Neural progenitor cell (in vitro differentiated cells): ENCODE results near the gene PPP2R2C. TPM values are rescaled to one million over a fixed set of nuclear protein-coding genes. Genes with fewer than 3 reads are reported as not detected.

Source experiments
- DNase-seq: peaks from one replicate; pipeline ENCODE4 v3.0.0-alpha.2; 2016; ENCODE audit warnings: low spot score
- H2AFZ ChIP-seq: fragments of 200-600 bp; sonication (generic); replicated peaks from 2 replicates; pipeline ENCODE4 v1.6.1; 2016; ENCODE audit warnings: antibody characterized with exemption
- H3F3A ChIP-seq: fragments of 200-600 bp; sonication (generic); 2 replicates; pipeline ENCODE4 v1.6.1; 2016; ENCODE audit warnings: antibody characterized with exemption, low read depth
- H3K27ac ChIP-seq: fragments of 200-600 bp; sonication (generic); 2 replicates; pipeline ENCODE4 v1.5.1; 2016; ENCODE audit warnings: mild to moderate bottlenecking
- H3K27me3 ChIP-seq: fragments of 200-600 bp; sonication (generic); 2 replicates; pipeline ENCODE4 v1.6.1; 2016; ENCODE audit warnings: mild to moderate bottlenecking, moderate library complexity
- H3K36me3 ChIP-seq: fragments of 200-600 bp; sonication (generic); 2 replicates; pipeline ENCODE4 v1.5.1; 2016
- H3K4me1 ChIP-seq: fragments of 200-600 bp; sonication (generic); 2 replicates; pipeline ENCODE4 v1.6.1; 2016; ENCODE audit warnings: mixed run types
- H3K4me2 ChIP-seq: fragments of 200-600 bp; sonication (generic); 2 replicates; pipeline ENCODE4 v1.6.1; 2016
- H3K4me3 ChIP-seq: fragments of 200-600 bp; sonication (generic); 2 replicates; pipeline ENCODE4 v1.5.1; 2016
- H3K79me2 ChIP-seq: fragments of 200-600 bp; sonication (generic); 2 replicates; pipeline ENCODE4 v1.6.1; 2016; ENCODE audit warnings: low read depth
- H3K9ac ChIP-seq: fragments of 200-600 bp; sonication (generic); 2 replicates; pipeline ENCODE4 v1.6.1; 2016
- H3K9me3 ChIP-seq: fragments of 200-600 bp; sonication (generic); 2 replicates; pipeline ENCODE4 v1.5.1; 2016; ENCODE audit warnings: low read depth
- H4K20me1 ChIP-seq: fragments of 200-600 bp; sonication (generic); 2 replicates; pipeline ENCODE4 v1.6.1; 2016; ENCODE audit warnings: low read depth
- H3K27ac Mint-ChIP-seq: 3 replicates; pipeline ENCODE4 v1.8.0; 2021; ENCODE audit warnings: mixed read lengths
- H3K27me3 Mint-ChIP-seq: 2 replicates; pipeline ENCODE4 v1.8.0; 2022; ENCODE audit warnings: low read depth, mild to moderate bottlenecking, inconsistent platforms, moderate library complexity, mixed read lengths; ENCODE audit not compliant: insufficient read depth
- H3K36me3 Mint-ChIP-seq: 3 replicates; pipeline ENCODE4 v1.8.0; 2021; ENCODE audit warnings: mixed read lengths
- H3K4me1 Mint-ChIP-seq: 3 replicates; pipeline ENCODE4 v1.8.0; 2021; ENCODE audit warnings: mixed read lengths
- H3K4me3 Mint-ChIP-seq: 3 replicates; pipeline ENCODE4 v1.8.0; 2021; ENCODE audit warnings: mild to moderate bottlenecking, moderate library complexity, mixed read lengths
- H3K9me3 Mint-ChIP-seq: 3 replicates; pipeline ENCODE4 v1.8.0; 2020; ENCODE audit warnings: mixed read lengths
- CTCF ChIP-seq: fragments of 200-600 bp; sonication (generic); IDR thresholded peaks from 2 replicates; pipeline ENCODE4 v1.5.1; 2017; ENCODE audit warnings: antibody characterized with exemption, mild to moderate bottlenecking
- EZH2 ChIP-seq: fragments of 200-600 bp; sonication (generic); IDR thresholded peaks from 2 replicates; pipeline ENCODE4 v1.6.1; 2017; ENCODE audit warnings: antibody characterized with exemption, mild to moderate bottlenecking, moderate library complexity
- EZH2phosphoT487 ChIP-seq: fragments of 200-600 bp; sonication (generic); IDR thresholded peaks from 2 replicates; pipeline ENCODE4 v1.6.1; 2017; ENCODE audit warnings: antibody characterized with exemption
- total RNA-seq: library from RNA; depleted of rRNA; stranded (reverse); fragments of >200 nt; gene quantifications from 2 replicates; pipeline ENCODE4 v1.2.3, GENCODE V29; 2015; ENCODE audit warnings: low replicate concordance

PPP2R2C gene
- total RNA-seq, 1 donor from 2014 or later: 3.5 TPM

- Histone ChIP-seq H3K4me3 (no peak overlapping the region), H4K20me1 (no peaks in the 10 kb centered on the region), H3K36me3 (no peaks in the 10 kb centered on the region), H3K4me1 (peaks cover 12% of the 10 kb centered on the region), H3K79me2 (no peaks in the 10 kb centered on the region), H3K4me2 (no peak overlapping the region), H3K27ac (no peak overlapping the region), H3K27me3 (no peaks in the 10 kb centered on the region), H3K9ac (no peak overlapping the region), H3K9me3 (no peaks in the 10 kb centered on the region), H2AFZ (no peak overlapping the region), H3F3A (no peaks in the 10 kb centered on the region)
- peaks cover 18% of the 10 kb centered on the region for H3K4me1 Mint-ChIP-seq
- no peak overlapping the region for H3K4me3 Mint-ChIP-seq
- H3K9me3 Mint-ChIP-seq: peaks cover 6% of the 10 kb centered on the region
- no peaks in the 10 kb centered on the region for H3K36me3 Mint-ChIP-seq
- DNase-seq: no peak
- H3K27ac Mint-ChIP-seq: no peak overlapping the region
- H3K27me3 Mint-ChIP-seq: peaks cover 7% of the 10 kb centered on the region
- no peak for TF ChIP-seq EZH2
- TF ChIP-seq EZH2phosphoT487: no peak
- no peak for TF ChIP-seq CTCF
Observed at GRCh38 chr4:6417516-6418050, 54.8 kb downstream of the PPP2R2C start.

- Mint-ChIP-seq H3K9me3 (peaks cover 6% of the 10 kb centered on the region), H3K27ac (no peak overlapping the region), H3K27me3 (peaks cover 7% of the 10 kb centered on the region), H3K4me1 (peaks cover 18% of the 10 kb centered on the region), H3K36me3 (no peaks in the 10 kb centered on the region), H3K4me3 (no peak overlapping the region)
- Histone ChIP-seq H4K20me1 (no peaks in the 10 kb centered on the region), H3K9ac (no peak overlapping the region), H3K4me1 (peaks cover 12% of the 10 kb centered on the region), H2AFZ (no peak overlapping the region), H3K27me3 (no peaks in the 10 kb centered on the region), H3K4me2 (peak overlapping the region; percentile 35), H3K9me3 (no peaks in the 10 kb centered on the region), H3K27ac (no peak overlapping the region), H3K79me2 (no peaks in the 10 kb centered on the region), H3K4me3 (no peak overlapping the region), H3K36me3 (no peaks in the 10 kb centered on the region), H3F3A (no peaks in the 10 kb centered on the region)
- no peak for DNase-seq
- TF ChIP-seq EZH2 (no peak), EZH2phosphoT487 (no peak), CTCF (no peak)
Observed at GRCh38 chr4:6416518-6417286, 55.7 kb downstream of the PPP2R2C start.

GRCh38 chr4:6415031-6415705 lies 57.2 kb downstream of the PPP2R2C start:
- H3K4me1 Mint-ChIP-seq: peaks cover 21% of the 10 kb centered on the region
- TF ChIP-seq EZH2phosphoT487 (no peak), CTCF (no peak), EZH2 (no peak)
- DNase-seq: no peak

More at GRCh38 chr4:6415031-6415705, 57.2 kb downstream of the PPP2R2C start:
- Histone ChIP-seq H3K27ac (no peak overlapping the region), H3K79me2 (no peaks in the 10 kb centered on the region), H3K9me3 (no peaks in the 10 kb centered on the region), H4K20me1 (no peaks in the 10 kb centered on the region), H3K36me3 (no peaks in the 10 kb centered on the region), H3K4me3 (no peak overlapping the region), H2AFZ (no peak overlapping the region), H3F3A (no peaks in the 10 kb centered on the region), H3K9ac (no peak overlapping the region), H3K4me2 (no peak overlapping the region), H3K4me1 (peaks cover 15% of the 10 kb centered on the region), H3K27me3 (no peaks in the 10 kb centered on the region)
- no peaks in the 10 kb centered on the region for H3K36me3 Mint-ChIP-seq
- no peak overlapping the region for H3K27ac Mint-ChIP-seq
- peaks cover 6% of the 10 kb centered on the region for H3K9me3 Mint-ChIP-seq
- no peak overlapping the region for H3K4me3 Mint-ChIP-seq
- H3K27me3 Mint-ChIP-seq: peaks cover 7% of the 10 kb centered on the region
